HepG2 (cell line): Measurements from ENCODE around the gene PPP1R27. TPM values are rescaled to one million over a fixed set of nuclear protein-coding genes. Genes with fewer than 3 reads are reported as not detected.

Experiments used
- ATAC-seq: fragments of 200-7000 bp; cut with Tn5 transposase; 3 replicates; pipeline ENCODE4 v1.9.1; 2020; ENCODE audit warnings: mild to moderate bottlenecking, moderate library complexity
- BruUV-seq: library from RNA; stranded (reverse); fragments of 400-500 nt; replicated peaks from 2 replicates; lab custom pipeline; 2021; lab: Mats Ljungman, UMichigan
- CTCF ChIA-PET: fragments of 300-600 bp; formaldehyde crosslinking; extraction: SDS; loops from one replicate; lab custom pipeline; 2021; ENCODE audit warnings: low total read pairs, inconsistent platforms, low intra/inter-chr PET ratio; lab: Yijun Ruan, JAX
- POLR2A ChIA-PET: fragments of 350-600 bp; sonication (Branson Sonifier 250); formaldehyde crosslinking; loops from one replicate; lab custom pipeline; 2020; ENCODE audit warnings: antibody characterized with exemption, inconsistent platforms; lab: Yijun Ruan, JAX
- DNase-seq: peaks from one replicate; pipeline ENCODE4 v3.0.0-alpha.2; 2015; ENCODE audit warnings: low spot score
- FAIRE-seq: peaks from 3 replicates; lab custom pipeline; 2011; peaks lifted over from hg19 to GRCh38; lab: Jason Lieb, UNC
- H2AFZ ChIP-seq: one replicate; pipeline ENCODE4 v1.6.1; 2011; ENCODE audit warnings: low read length, inconsistent platforms
- H3K27ac ChIP-seq: fragments of 300-600 bp; 3 replicates; pipeline ENCODE4 v1.8.0; 2011; ENCODE audit warnings: mixed run types, mild to moderate bottlenecking, mixed read lengths, low read length, inconsistent platforms; ENCODE audit not compliant: insufficient read depth; ENCODE audit errors: extremely low read length
- H3K27me3 ChIP-seq, 2 experiments: fragments of 200-600 bp in 1 of 2; 2 replicates in 1 of 2; 3 replicates in 1 of 2; pipeline versions ENCODE4 v1.6.0 to v1.8.0; 2011; ENCODE audit warnings: low read length in 2 of 2, mild to moderate bottlenecking in 2 of 2, moderate library complexity in 2 of 2, inconsistent platforms in 1 of 2; ENCODE audit not compliant: insufficient read depth in 2 of 2, control insufficient read depth in 1 of 2
- H3K36me3 ChIP-seq, 2 experiments: fragments of 200-600 bp in 1 of 2; replicated peaks in 1 of 2; 2 replicates in 1 of 2; 3 replicates in 1 of 2; pipeline versions ENCODE4 v1.5.1 to v1.8.0; 2011; ENCODE audit warnings: low read length in 2 of 2, inconsistent platforms in 1 of 2; ENCODE audit not compliant: insufficient read depth in 2 of 2, control insufficient read depth in 1 of 2
- H3K4me1 ChIP-seq: 2 replicates; pipeline ENCODE4 v1.5.1; 2012; ENCODE audit warnings: low read length, inconsistent platforms; ENCODE audit not compliant: insufficient read depth
- H3K4me2 ChIP-seq: 2 replicates; pipeline ENCODE4 v1.6.0; 2011; ENCODE audit warnings: low read depth, low read length, inconsistent platforms
- H3K4me3 ChIP-seq, 3 experiments: fragments of 200-600 bp in 1 of 3; sonication (generic), shearing (Covaris generic) in 1 of 3; replicated peaks in 1 of 3; 2 replicates each; pipeline ENCODE4 v1.5.1; 2011 to 2016; ENCODE audit warnings: low read length in 3 of 3, inconsistent platforms in 2 of 3, low read depth in 2 of 3, mild to moderate bottlenecking in 2 of 3, control low read depth in 1 of 3, mixed read lengths in 1 of 3; ENCODE audit not compliant: insufficient read depth in 1 of 3
- H3K79me2 ChIP-seq: one replicate; pipeline ENCODE4 v1.6.1; 2011; ENCODE audit warnings: low read length, inconsistent platforms; ENCODE audit not compliant: insufficient read depth
- H3K9ac ChIP-seq: 2 replicates; pipeline ENCODE4 v1.6.0; 2011; ENCODE audit warnings: mild to moderate bottlenecking, low read depth, low read length, inconsistent platforms; ENCODE audit not compliant: insufficient read depth
- H3K9me3 ChIP-seq: 2 replicates; pipeline ENCODE4 v1.5.1; 2012; ENCODE audit warnings: mild to moderate bottlenecking, low read length
- H4K20me1 ChIP-seq: 2 replicates; pipeline ENCODE4 v1.6.0; 2011; ENCODE audit warnings: inconsistent platforms, mild to moderate bottlenecking, low read length, moderate library complexity; ENCODE audit not compliant: insufficient read depth
- AGO2 ChIP-seq: fragments of 200-400 bp; formaldehyde crosslinking; optimal IDR thresholded peaks from 2 replicates; pipeline ENCODE3; 2017; ENCODE audit warnings: mild to moderate bottlenecking, low read depth, low read length, moderate library complexity
- ATF5 ChIP-seq: sonication (generic); formaldehyde crosslinking; IDR thresholded peaks from 2 replicates; pipeline ENCODE4 v1.4.0; 2020; ENCODE audit warnings: mild to moderate bottlenecking, low read depth, missing genetic modification reagents
- FOXJ3 ChIP-seq: sonication (generic); formaldehyde crosslinking; IDR thresholded peaks from 2 replicates; pipeline ENCODE4 v1.4.0; 2020; ENCODE audit warnings: missing genetic modification reagents, mild to moderate bottlenecking, borderline replicate concordance
- MAFK ChIP-seq, 2 experiments: IDR thresholded peaks in 1 of 2; conservative IDR thresholded peaks in 1 of 2; 2 replicates each; pipeline ENCODE4 v1.6.1; 2011; ENCODE audit warnings: improper control_type of control experiment in 2 of 2, low read length in 2 of 2
- PBX2 ChIP-seq: IDR thresholded peaks from 2 replicates; pipeline ENCODE4 v1.6.1; 2016; ENCODE audit warnings: control low read depth
- PHF20 ChIP-seq: sonication (generic); formaldehyde crosslinking; IDR thresholded peaks from 2 replicates; pipeline ENCODE4 v1.5.0; 2020; ENCODE audit warnings: mild to moderate bottlenecking, missing genetic modification reagents
- POLR2G ChIP-seq: fragments of 200-400 bp; formaldehyde crosslinking; IDR thresholded peaks from 2 replicates; pipeline ENCODE4 v1.6.1; 2018; ENCODE audit warnings: mild to moderate bottlenecking, low read depth, low read length, moderate library complexity
- PRPF4 ChIP-seq: fragments of 200-400 bp; formaldehyde crosslinking; IDR thresholded peaks from 2 replicates; pipeline ENCODE4 v1.6.1; 2016; ENCODE audit warnings: low read length, low read depth; ENCODE audit not compliant: poor library complexity, severe bottlenecking
- RBFOX2 ChIP-seq: fragments of 200-400 bp; formaldehyde crosslinking; IDR thresholded peaks from 2 replicates; pipeline ENCODE4 v1.6.1; 2017; ENCODE audit warnings: low read depth, mild to moderate bottlenecking, low read length
- RBM39 ChIP-seq: fragments of 200-400 bp; formaldehyde crosslinking; IDR thresholded peaks from one replicate; pipeline ENCODE4 v1.6.1; 2018; ENCODE audit warnings: antibody characterized with exemption, mild to moderate bottlenecking, low read depth, low read length; ENCODE audit not compliant: poor library complexity, severe bottlenecking
- SP1 ChIP-seq, 2 experiments: fragments of 450-650 bp in 1 of 2; sonication (generic) in 1 of 2; formaldehyde crosslinking in 1 of 2; IDR thresholded peaks; 2 replicates each; pipeline versions ENCODE4 v1.4.0 to v1.6.1; 2016 to 2020; ENCODE audit warnings: missing genetic modification reagents in 1 of 2
- SRSF1 ChIP-seq: fragments of 200-400 bp; formaldehyde crosslinking; optimal IDR thresholded peaks from 2 replicates; pipeline ENCODE3; 2017; ENCODE audit warnings: mild to moderate bottlenecking, low read depth, low read length, moderate library complexity
- TBX2 ChIP-seq: sonication (generic); formaldehyde crosslinking; IDR thresholded peaks from 2 replicates; pipeline ENCODE4 v1.5.0; 2020; ENCODE audit warnings: missing genetic modification reagents, mild to moderate bottlenecking, borderline replicate concordance
- TEAD3 ChIP-seq: optimal IDR thresholded peaks from 2 replicates; pipeline ENCODE3; 2016; ENCODE audit warnings: borderline replicate concordance
- U2AF2 ChIP-seq: fragments of 200-400 bp; formaldehyde crosslinking; IDR thresholded peaks from 2 replicates; pipeline ENCODE4 v1.6.1; 2017; ENCODE audit warnings: low read depth, mild to moderate bottlenecking, low read length
- ZNF296 ChIP-seq: sonication (generic); formaldehyde crosslinking; conservative IDR thresholded peaks from 2 replicates; pipeline ENCODE4 v1.5.0; 2020; ENCODE audit warnings: mild to moderate bottlenecking, missing genetic modification reagents
- ZNF326 ChIP-seq: sonication (generic); formaldehyde crosslinking; IDR thresholded peaks from 2 replicates; pipeline ENCODE4 v1.4.0; 2020; ENCODE audit warnings: missing genetic modification reagents, borderline replicate concordance
- ZNF343 ChIP-seq: sonication (generic); formaldehyde crosslinking; IDR thresholded peaks from 2 replicates; pipeline ENCODE4 v1.4.0; 2020; ENCODE audit warnings: mild to moderate bottlenecking, missing genetic modification reagents
- ZNF468 ChIP-seq: sonication (generic); formaldehyde crosslinking; IDR thresholded peaks from 2 replicates; pipeline ENCODE4 v1.8.0; 2022; ENCODE audit warnings: mild to moderate bottlenecking, moderate library complexity, missing genetic modification reagents
- ZNF563 ChIP-seq: sonication (generic); formaldehyde crosslinking; IDR thresholded peaks from 2 replicates; pipeline ENCODE4 v1.8.0; 2022; ENCODE audit warnings: mild to moderate bottlenecking, moderate library complexity, missing genetic modification reagents
- ZNF607 ChIP-seq: sonication (generic); formaldehyde crosslinking; IDR thresholded peaks from 2 replicates; pipeline ENCODE4 v1.5.1; 2020; ENCODE audit warnings: missing genetic modification reagents, mild to moderate bottlenecking, borderline replicate concordance
- ZNF83 ChIP-seq: sonication (generic); formaldehyde crosslinking; IDR thresholded peaks from 2 replicates; pipeline ENCODE4 v1.4.0; 2020; ENCODE audit warnings: missing genetic modification reagents, mild to moderate bottlenecking, borderline replicate concordance
- WGBS: methylation state at CpG from one replicate; pipeline ENCODE4 v1.1.6; 2017; ENCODE audit warnings: low lambda C conversion rate; 5-methylcytosine and 5-hydroxymethylcytosine counted together
- in situ Hi-C: cut with HindIII; loops from 2 replicates; pipeline ENCODE4 v1.10.0; 2017; ENCODE audit warnings: low pct_unique_long_range_greater_than_20kb; ENCODE audit not compliant: extremely low pct_ligation_motif_present
- intact Hi-C: fragments of 100-400 bp; cut with micrococcal nuclease; formaldehyde crosslinking; loops from one replicate; pipeline ENCODE4 v1.10.0; 2022; ENCODE audit not compliant: unreplicated experiment
- polyA plus RNA-seq, 8 experiments: library from polyadenylated mRNA; depleted of rRNA in 3 of 8; stranded (reverse) in 7 of 8; unstranded in 1 of 8; fragments of >200 nt; fragmentation: Illumina TruSeq in 4 of 8; extraction: Trizol in 4 of 8; gene quantifications; 2 replicates each; pipeline versions ENCODE4 v1.2.1 to v1.2.3, GENCODE V29; 2011 to 2016; ENCODE audit warnings: low read depth in 4 of 8, missing spikeins in 1 of 8, mixed read lengths in 1 of 8; ENCODE audit not compliant: insufficient read depth in 1 of 8
- total RNA-seq, 5 experiments: library from RNA; depleted of rRNA; stranded (reverse); fragments of >200 nt; fragmentation: Illumina TruSeq; extraction: Trizol; gene quantifications; 2 replicates each; pipeline ENCODE4 v1.2.3, GENCODE V29; 2016; ENCODE audit warnings: low read depth in 1 of 5

The PPP1R27 gene
- total and polyA plus RNA-seq, 2 of the 13 experiments (the other 11 are each of a cell fraction or from before 2014, with no cell fraction given): 0.17 to 1.00 TPM

- BruUV-seq: TSS peak; percentile 60
- intact Hi-C loops: loop anchor here (5.0 kb wide), 1 partner anchor 154 kb away; the partner anchor contains the start of genes CENPX and LRRC45
- Histone ChIP-seq H3K79me2 (peaks cover 32% of the 10 kb centered on the region), H3K36me3 (peaks cover 16 to 29% of the 10 kb centered on the region in 2 experiments), H3K4me3 (peak overlapping the region in 1 of 3 experiments; percentile 85; a peak in 2 of 6 replicates), H4K20me1 (peaks cover 51% of the 10 kb centered on the region; the same call in 1 of the 2 replicates), H3K27ac (peak overlapping the region; percentile 80), H3K9ac (peak overlapping the region; percentile 88; the same call in 1 of the 2 replicates), H3K4me1 (peaks cover 81% of the 10 kb centered on the region), H3K4me2 (peak overlapping the region; percentile 75), H2AFZ (no peak overlapping the region), H3K27me3 (no peaks in the 10 kb centered on the region), H3K9me3 (no peaks in the 10 kb centered on the region)
- ATAC-seq (peak; percentile 13), DNase-seq (peak; percentile 59), FAIRE-seq (no peak)
- ChIA-PET CTCF (no interaction called here), POLR2A (interaction anchor here (0.7 to 2.7 kb wide), 10 partner anchors 7 to 164 kb away, joined by 3 to 26 read pairs (median 7); partner anchors contain the start of genes CENPX, LRRC45, MAFG and NPB)
- WGBS: 88% methylated on average over 30 of the region's 30 CpGs
- in situ Hi-C loops: no loop called here
- TF ChIP-seq TEAD3 (CRISPR knock-in tag) (peak; percentile 6), ZNF343 (CRISPR knock-in tag) (peak; percentile 51; the same call in 1 of the 2 replicates), PBX2 (CRISPR knock-in tag) (no peak), ZNF83 (CRISPR knock-in tag) (no peak), ATF5 (CRISPR knock-in tag) (0 out of 2 replicates have a peak, but pooled peaks have one; percentile 6), ZNF563 (CRISPR knock-in tag) (no peak), SP1 (IDR thresholded peaks at IDR 0.05) (no peak), SP1 (CRISPR knock-in tag; IDR thresholded peaks at IDR 0.05) (0 out of 2 replicates have a peak, but pooled peaks have one; percentile 12), FOXJ3 (CRISPR knock-in tag) (no peak), ZNF326 (CRISPR knock-in tag) (peak; percentile 14; the same call in 1 of the 2 replicates), TBX2 (0 out of 2 replicates have a peak, but pooled peaks have one; percentile 6), RBFOX2 (peak; percentile 76), ZNF296 (CRISPR knock-in tag) (0 out of 2 replicates have a peak, but pooled peaks have one; percentile 13), ZNF607 (CRISPR knock-in tag) (no peak; the same call in 1 of the 2 replicates), RBM39 (peak; percentile 37), PHF20 (CRISPR knock-in tag) (0 out of 2 replicates have a peak, but pooled peaks have one; percentile 34), AGO2 (peak; percentile 9), POLR2G (peak; percentile 27; the same call in 1 of the 2 replicates), SRSF1 (peak; percentile 14), ZNF468 (CRISPR knock-in tag) (0 out of 2 replicates have a peak, but pooled peaks have one; percentile 80), U2AF2 (peak; percentile 9; the same call in 1 of the 2 replicates), MAFK (conservative IDR thresholded peaks at IDR 0.05 in 1 of 2, IDR thresholded peaks at IDR 0.05 in 1 of 2; ENCODE audit: low read length in 2 of 2) (no peak), PRPF4 (peak; percentile 76)
Observed at GRCh38 chr17:81868674-81869220, 33.9 kb upstream of the PPP1R27 start.
